GM18873 (cell line): ENCODE results near the gene LMO7.
"Not testable (repeated sequence)": the region's sequence is repeated elsewhere in the genome, so short reads cannot be mapped to it uniquely, and the experiment has no call there.

Source experiments
- ATAC-seq: cut with Tn5 transposase; IDR thresholded peaks from one replicate; pipeline ENCODE4 v1.9.1; 2021; ENCODE audit warnings: mild to moderate bottlenecking, moderate library complexity, moderate number of reproducible peaks; ENCODE audit not compliant: unreplicated experiment, low FRiP score

The LMO7 gene

DNA sequence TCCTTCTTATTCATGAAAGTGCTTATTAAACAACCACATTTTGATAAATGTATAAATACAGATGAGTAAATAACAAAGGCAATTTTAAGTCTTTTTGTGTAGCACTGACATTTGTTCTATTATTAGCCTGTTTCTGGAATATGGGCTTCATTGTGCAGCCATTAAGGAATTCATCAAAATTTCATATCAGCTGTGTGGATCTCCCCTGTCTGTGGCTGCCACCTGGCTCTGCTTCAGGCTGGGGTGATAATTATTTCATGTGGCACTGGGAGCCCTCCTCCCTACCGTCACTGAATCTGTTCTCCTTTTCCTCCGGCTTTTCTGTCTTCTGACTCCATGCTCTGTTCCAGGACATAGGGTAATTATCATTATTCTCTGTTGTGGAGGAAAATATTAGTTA is 57.1 kb downstream of the LMO7 start:
- ATAC-seq, result no peak

DNA sequence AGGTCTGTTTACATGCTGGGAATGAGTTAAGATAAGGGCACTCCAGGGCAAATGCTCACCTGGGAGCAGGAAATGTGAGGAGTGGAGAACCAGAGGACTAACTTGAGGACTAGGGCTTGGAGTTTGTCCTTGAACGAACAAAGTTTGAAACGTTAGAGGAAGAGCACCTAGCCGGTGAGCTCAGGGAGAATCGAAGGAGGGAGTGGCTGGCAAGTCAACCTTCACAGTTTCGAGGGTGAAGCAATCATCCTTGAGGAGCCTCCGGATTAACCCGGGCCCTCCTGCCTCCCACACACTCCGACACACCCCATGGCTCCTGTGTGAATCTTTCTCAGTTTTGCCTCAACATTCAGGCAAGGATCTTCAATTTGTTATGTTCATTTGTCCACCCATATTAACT is 58.6 kb downstream of the LMO7 start:
- ATAC-seq, result no peak

DNA sequence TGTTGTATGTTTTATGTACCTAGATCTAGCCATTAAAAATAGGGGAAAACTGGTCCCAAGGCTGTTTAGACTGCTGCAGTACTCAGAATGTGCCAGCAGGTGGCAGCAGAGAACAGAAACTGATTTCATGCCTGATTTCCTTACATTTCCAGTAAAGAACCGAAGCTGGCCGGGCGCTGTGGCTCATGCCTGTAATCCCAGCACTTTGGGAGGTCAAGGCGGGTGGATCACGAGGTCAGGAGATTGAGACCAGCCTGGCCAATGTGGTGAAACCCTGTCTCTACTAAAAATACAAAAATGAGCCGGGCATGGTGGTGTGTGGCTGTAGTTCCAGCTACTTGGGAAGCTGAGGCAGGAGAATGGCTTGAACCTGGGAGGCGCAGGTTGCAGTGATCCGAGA is 59.8 kb downstream of the LMO7 start:
- not testable (repeated sequence) for ATAC-seq

DNA sequence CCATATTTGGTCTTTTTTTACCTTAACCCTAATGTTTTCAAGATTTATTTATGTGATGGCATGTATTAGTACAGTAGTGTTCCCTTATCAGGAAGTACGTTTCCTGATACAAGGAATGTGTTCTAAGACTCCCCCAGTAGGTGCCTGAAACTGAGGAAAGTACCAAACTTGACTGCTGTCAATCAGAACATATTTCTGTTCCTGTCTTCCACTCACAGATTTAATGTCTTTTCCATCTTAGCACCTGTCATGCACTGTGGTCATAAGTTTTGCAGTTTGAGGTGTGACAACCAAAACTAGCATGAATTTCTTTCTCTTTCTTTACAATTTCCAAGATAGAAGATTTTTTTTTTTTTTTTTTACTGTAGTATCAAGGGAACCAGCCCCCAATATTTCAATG is 62.9 kb downstream of the LMO7 start:
- no peak for ATAC-seq

DNA sequence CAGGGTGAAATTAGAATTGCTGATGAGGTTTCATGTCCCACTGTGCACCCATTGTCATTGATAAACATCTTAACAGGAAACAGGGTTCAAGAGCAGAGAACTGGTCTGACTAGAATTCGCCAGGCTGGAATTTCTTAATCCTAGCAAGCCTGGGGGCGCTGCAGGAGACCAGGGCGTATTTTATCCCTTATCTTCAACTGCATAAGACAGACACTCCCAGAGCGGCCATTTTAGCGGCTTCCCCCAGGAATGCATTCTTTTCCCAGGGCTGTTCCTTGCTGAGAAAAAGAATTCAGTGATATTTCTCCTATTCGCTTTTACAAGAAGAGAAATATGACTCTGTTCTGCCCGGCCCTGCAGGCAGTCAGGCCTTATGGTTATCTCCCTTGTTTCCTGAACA is 63.6 kb downstream of the LMO7 start:
- ATAC-seq, result not testable (repeated sequence)

DNA sequence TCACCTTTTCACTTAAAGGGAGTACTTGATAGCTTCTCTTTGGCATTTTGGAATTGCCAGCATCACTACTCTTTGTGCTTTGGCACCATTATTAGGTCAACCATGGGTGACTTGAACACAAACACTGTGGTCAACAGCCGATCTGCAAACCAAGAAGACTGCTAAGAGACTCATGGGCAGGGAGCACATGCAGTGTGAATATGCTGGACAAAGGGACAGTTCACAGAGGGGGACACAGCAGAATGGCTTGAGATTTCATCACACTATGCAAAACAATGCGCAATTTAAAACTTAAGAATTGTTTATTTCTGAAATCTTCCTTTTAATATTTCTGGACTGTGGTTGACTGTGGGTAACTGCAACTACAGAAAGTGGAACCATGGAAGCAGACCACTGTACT is 64.4 kb downstream of the LMO7 start:
- ATAC-seq, result no peak

DNA sequence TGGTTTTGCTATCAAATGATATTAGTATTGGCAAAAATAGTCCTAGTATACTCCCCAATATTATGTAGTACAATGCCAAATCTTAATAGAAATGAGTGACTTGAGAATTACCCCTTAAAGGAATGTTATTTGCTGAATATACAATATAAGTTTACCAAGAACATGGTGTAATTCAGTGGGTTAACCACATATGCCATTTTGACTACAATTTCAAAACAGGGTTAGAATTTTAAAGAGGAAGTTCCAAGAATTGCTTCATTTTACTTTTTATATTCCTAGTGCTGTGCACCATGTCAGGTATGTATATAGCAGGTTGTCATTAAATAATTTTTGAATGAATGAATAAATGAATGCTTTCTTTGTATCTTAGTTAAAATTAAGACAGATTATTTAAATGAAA is 66.3 kb downstream of the LMO7 start:
- ATAC-seq, result no peak

DNA sequence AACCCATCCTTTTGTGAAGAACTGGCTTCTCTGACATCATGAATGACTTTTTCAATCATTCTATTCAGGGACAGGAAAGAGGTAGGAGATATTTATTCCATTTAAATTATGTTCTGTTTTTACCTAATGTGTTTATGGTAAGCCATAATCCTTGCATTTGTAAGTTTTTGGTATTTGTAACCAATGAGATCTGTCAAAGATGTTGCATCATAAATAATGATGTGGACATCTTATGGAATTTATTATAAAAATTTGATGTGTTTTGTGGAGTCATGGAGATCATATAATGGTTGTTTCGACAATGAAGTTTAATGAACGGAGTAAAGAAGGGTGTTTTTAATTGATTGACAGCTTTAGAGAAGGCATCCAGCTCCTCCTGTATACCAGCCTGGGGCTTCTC is 67.6 kb downstream of the LMO7 start:
- ATAC-seq, result no peak

DNA sequence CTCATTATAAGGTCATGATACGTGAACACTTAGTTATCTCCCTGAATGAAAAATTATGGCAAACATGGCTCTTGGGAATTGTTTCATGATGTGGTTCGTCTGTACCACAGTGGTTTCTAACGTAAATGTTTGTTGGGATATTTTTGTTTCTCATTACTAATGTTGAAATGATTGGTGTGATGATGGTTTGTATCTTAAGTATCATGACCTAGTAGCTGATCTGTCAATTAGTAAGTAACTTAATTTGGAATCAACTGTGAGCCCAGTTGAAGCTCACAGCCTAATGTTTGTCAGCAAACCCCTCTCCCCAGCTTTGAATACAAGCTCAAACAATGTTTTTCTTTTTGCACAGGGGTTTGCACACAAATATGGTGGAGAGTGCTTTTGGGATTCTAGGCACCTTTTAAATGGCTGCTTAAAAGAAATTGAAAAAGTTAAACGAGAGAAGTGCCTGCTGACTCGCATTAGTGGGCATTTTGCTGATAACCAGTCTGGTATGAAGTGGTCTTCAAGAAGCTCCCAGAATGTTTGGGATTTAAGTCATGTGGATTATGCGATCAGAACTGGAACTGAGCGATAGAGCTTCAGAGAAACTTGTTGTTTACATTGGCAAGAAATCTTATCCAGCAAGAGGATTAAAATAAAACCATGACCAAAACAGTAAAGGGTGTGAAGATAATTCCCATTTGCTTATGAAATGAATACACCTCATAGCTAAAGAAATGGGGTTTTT is 68.2 kb downstream of the LMO7 start:
- ATAC-seq, result no peak

DNA sequence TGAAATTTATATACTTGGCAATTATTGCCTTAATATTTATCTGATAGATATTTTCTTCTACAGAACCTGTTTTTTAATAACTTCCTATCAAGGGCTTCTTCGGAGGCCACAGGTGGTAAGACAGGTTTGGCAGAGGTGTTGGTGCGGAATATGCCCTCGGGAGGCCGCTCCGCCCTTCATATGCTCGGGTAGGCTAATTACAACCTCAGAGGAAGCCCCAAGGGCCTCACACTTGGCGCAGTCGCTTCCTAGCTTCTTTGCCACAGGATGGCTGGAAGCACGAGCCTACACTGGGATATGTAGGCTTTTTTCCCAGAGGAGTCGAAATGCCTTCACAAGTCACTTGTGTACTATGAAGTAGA is 68.8 kb downstream of the LMO7 start:
- no peak for ATAC-seq

DNA sequence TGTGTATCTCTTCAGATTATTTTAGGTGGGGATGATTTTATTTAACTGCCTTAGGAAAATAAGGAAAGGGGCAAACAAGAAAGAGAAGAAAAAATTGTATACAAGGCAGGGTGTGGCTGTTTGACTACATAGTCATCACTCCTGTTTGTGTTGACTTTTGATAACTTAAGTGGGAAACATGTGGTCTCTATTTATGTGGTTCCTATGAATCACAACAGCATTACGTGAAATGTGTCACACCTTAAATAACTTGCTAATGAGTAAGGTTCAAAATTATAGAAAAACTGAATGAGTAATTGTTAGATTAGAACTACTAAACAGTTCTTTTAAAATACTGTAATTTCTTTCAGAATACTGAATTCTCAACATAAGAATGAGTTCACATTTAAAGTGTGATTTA is 69.3 kb downstream of the LMO7 start:
- no peak for ATAC-seq

DNA sequence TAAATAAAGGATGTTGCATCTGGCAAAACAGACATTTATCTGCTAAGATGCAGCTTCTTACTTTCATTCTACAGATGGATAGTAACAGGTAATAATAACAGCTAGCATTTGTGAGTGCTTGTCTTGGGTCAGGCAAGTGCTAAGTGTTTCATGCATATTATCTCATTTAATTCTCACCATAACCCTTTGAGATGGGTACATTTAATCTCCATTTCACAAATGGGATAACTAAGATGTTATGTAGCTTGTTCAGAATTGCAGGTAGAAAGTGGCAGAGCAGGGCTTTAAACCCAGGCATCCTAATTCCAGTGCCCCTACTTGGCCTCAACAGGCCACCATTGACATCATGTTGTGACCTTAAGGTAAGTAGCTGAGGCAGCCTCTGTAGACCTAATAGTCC is 69.8 kb downstream of the LMO7 start:
- no peak for ATAC-seq

DNA sequence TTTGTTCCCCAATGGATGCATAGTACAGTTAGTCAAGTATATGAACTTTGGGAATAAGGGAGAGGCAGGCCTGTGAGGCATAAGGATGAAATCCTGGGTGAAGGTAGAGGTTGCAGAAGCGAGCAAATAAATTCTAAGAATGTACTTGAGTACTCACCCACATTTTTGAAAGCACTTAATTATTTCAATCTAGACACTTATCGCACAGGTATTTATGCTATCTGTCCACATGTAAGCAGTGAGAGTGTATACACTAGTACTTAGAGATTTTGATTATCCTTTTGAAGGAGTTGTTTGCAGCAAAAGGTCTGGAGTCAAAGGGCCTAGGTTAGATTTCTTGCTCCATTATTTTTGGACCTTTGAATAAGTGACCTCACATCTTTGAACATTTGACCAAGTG is 77.7 kb downstream of the LMO7 start:
- no peak for ATAC-seq

DNA sequence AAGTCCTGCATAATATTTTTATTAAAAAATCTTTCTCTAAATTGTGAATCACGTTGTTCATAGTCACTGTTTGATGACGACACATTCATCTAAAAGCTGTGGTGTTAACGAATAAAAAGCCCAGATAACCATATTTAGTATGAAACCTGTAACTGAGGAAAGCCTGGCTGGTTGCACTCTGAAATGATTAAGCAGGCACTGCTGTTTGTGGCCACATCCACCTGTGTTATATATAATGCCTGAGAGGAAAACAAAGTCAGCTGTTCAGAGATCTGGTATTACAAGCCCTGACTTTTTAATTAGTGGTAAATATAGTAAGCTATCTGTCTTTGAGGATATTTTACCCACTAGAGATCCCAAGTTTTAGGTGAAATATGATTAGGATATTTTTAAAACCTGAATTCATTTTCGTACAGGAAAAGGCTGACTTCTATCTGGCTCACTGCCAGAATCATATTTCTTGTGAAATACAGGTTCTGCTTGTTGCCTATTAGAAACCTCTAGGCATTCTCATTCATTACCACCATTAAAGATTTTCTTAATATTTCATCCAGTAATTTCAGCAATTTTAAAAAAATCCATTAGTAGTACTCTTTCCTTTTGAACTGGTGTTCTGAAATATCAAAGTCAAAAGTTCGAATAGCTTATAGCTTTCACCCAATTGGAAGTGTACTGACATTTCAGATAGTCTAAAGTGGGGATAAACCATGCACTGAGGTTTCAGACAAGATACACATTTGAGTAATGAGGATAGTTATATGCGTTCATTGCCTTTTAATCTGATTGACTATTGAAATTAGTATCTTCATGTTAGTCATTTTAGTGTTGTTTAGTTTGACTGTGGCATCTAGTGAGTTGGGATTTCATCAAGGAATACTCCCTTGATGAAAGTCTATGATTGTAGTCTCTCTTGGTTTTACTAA is 79.7 kb downstream of the LMO7 start:
- peak; percentile 94 for ATAC-seq

DNA sequence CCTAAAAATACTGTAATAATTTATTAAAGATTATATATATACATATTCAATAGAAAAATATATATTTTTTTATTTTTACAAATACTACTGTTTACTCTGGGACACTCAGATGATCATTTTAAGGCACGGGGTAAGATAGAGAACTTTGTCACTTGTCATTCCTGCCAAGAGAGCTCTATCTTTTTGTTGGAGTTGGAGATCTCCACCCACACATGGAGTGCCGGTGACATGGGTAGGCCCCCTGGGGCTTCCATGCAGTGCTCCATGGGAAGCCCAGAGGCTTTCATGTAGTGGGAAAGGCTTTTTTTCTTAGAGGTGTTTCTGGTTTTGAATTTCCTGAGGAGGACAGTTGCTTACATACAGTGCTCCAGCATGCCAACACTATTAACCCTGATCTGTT is 81.4 kb downstream of the LMO7 start:
- no peak for ATAC-seq

DNA sequence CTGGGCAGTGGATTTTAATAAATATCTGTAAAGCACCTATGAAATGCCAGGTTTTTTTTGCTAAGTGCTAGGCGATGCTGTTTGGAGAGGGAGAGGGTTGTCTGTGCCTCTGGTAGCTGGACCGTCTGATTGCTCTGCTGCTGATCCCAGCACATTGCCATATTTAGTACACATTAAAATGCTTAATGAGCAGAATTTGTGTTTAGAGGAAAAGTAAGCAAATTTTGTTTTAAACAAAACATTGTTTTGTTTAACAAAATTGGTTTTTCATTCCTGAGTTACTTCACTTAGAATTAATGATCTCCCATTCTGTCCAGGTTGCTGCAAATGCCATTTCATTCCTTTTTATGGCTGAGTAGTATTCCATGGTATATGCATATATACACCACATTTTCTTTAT is 85.2 kb downstream of the LMO7 start:
- no peak for ATAC-seq

DNA sequence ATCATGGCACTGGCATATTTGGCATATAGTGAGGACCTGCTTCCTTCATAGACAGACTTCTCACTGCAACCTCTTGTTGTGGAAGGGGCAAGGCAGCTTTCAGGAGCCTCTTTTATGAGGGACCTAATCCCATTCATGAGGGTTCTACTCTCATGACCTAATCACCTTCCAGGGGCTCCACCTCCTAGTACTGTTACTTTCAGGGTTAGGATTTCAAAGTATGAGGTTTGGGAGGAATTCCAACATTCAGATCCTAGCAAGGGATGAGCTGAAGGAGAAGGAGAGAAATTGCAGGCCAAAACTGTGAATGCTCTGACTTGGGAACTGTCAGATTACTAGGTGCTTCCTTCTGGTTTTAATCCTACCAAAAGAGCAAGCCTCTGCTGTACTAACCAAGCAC is 87.8 kb downstream of the LMO7 start:
- ATAC-seq, result no peak

DNA sequence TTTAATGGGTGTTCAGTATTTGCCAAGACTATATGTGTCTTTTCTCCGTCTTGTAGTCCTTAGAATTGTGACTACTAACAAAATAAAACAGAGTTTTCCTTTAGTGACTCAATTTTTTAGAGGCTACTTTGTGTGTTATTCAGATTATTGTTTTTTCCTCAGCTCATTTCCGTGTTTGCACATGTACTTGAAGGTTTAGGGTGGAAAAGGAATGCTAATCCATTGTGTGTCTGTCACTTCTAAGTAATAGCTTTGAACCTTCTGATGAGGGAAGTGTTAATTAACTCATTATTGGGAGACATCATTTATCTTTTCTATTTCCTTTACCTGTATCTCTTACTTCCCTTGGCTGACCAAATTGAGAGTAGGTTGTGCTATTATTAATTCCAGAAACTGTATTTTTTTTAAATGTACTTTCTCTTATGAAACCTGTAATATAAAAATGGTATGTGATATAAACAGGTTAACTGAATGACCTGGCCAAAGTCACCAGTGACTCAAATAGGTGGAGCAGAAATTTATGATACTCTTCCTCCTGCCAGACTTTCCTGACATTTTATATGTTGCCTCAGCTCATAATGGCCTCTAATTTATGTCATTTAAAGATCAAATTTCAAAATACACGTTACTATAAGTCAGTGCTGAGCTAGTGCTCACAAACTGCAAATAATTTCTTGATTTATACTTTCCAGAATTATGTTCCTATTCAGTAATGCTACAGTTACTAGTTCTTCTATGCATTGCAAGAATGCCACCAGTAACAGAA is 88.8 kb downstream of the LMO7 start:
- ATAC-seq, result no peak

DNA sequence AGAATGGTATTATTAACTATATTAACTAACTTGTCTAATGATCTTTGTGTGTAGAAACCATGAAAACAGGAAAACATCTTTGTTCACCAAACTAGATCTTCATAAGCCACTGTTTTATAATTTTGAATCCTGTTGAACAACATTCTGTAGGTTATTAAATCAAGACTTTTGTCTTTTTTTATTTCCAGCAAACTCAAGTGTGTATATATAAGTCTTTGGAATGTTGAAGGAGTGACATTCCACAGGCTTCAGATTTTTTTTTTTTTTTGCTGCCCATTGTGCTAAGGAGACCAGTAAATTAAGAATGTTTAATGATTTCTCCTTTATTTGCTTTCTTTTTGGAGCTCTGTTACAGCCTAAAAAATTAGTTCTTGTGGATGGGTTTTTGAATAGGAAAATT is 89.6 kb downstream of the LMO7 start:
- no peak for ATAC-seq

DNA sequence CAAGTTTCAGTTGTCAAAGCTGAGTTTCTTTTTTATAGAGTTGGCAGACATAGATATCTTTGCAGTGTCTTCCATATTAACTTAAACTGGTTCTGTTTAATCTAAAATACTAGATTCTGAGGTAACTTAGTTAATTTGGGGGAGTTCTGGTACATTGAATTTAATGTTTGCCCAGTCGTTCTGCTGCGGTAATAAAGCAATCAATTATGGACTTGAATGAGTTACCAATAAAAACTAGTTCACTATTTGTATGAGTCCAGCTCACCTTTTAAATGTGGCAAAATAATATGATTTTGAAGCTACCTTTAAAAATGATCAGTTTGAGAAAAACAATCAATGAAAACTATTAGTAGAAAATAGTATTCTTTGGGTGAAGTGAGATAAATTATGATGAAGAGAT is 90.2 kb downstream of the LMO7 start:
- ATAC-seq, result no peak

DNA sequence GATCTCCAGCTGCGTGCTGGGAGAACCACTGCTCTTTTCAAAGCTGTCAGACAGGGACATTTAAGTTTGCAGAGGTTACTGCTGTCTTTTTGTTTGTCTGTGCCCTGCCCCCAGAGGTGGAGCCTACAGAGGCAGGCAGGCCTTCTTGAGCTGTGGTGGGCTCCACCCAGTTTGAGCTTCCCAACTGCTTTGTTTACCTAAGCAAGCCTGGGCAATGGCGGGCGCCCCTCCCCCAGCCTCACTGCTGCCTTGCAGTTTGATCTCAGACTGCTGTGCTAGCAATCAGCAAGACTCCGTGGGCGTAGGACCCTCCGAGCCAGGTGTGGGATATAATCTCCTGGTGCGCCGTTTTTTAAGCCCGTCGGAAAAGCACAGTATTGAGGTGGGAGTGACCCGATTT is 97.0 kb downstream of the LMO7 start:
- not testable (repeated sequence) for ATAC-seq
